ENCODE measurements around the gene OXT. TPM values are rescaled to one million over a fixed set of nuclear protein-coding genes. Genes with fewer than 3 reads are reported as not detected.

Gene OXT
- total and polyA plus RNA-seq, 9 donors = 0.61 to 0.86 TPM; not detected in 7

GRCh38 chr20:3031524-3032147, 39.8 kb upstream of the OXT start:
- H3K9me3 ChIP-seq = no peaks in the 10 kb centered on the region
- DNase-seq = no peak
- intact Hi-C loops (cut with DNase I) = no loop called here
- no peaks in the 10 kb centered on the region for H3K27me3 ChIP-seq
- TF ChIP-seq EP300 (IDR thresholded peaks at IDR 0.05) (no peak), POLR2A (IDR thresholded peaks at IDR 0.05) (no peak), CTCF (IDR thresholded peaks at IDR 0.05) (no peak)
- no peak overlapping the region for H3K27ac ChIP-seq
- 92 to 94% (median 94%) methylated on average over 3 of the region's 3 CpGs for WGBS, 3 donors
- no peaks in the 10 kb centered on the region for H3K4me1 ChIP-seq (ENCODE audit: insufficient read depth)
- H3K4me3 ChIP-seq = no peak overlapping the region
- H3K36me3 ChIP-seq = no peaks in the 10 kb centered on the region

GRCh38 chr20:3032624-3033023, 38.8 kb upstream of the OXT start:
- DNase-seq = no peak
- H3K36me3 ChIP-seq = no peaks in the 10 kb centered on the region
- H3K27ac ChIP-seq = no peak overlapping the region

GRCh38 chr20:3037654-3038053, 33.8 kb upstream of the OXT start:
- peaks cover 10% of the 10 kb centered on the region for H3K4me1 ChIP-seq (ENCODE audit: insufficient read depth)
- no peaks in the 10 kb centered on the region for H3K9me3 ChIP-seq
- no peak overlapping the region for H3K4me3 ChIP-seq
- no peaks in the 10 kb centered on the region for H3K27me3 ChIP-seq
- H3K36me3 ChIP-seq = no peaks in the 10 kb centered on the region
- intact Hi-C loops (cut with DNase I) = no loop called here
- DNase-seq = no peak
- TF ChIP-seq POLR2A (IDR thresholded peaks at IDR 0.05) = no peak
- TF ChIP-seq EP300 (IDR thresholded peaks at IDR 0.05) = no peak
- no peak for TF ChIP-seq CTCF (IDR thresholded peaks at IDR 0.05)
- H3K27ac ChIP-seq = no peak overlapping the region
- 74 to 82% (median 76%) methylated on average over 3 of the region's 3 CpGs for WGBS, 3 donors

More at GRCh38 chr20:3032624-3033023, 38.8 kb upstream of the OXT start:
- Histone ChIP-seq H3K4me1 (ENCODE audit: insufficient read depth) (no peaks in the 10 kb centered on the region), H3K9me3 (no peaks in the 10 kb centered on the region), H3K27me3 (no peaks in the 10 kb centered on the region), H3K4me3 (no peak overlapping the region)
- WGBS, 3 donors = 82 to 89% (median 85%) methylated on average over 8 of the region's 8 CpGs
- TF ChIP-seq CTCF (IDR thresholded peaks at IDR 0.05) = no peak
- intact Hi-C loops (cut with DNase I) = no loop called here

- Histone ChIP-seq H3K36me3 (no peaks in the 10 kb centered on the region), H3K27ac (no peak overlapping the region), H3K4me1 (ENCODE audit: insufficient read depth) (peaks cover 13% of the 10 kb centered on the region), H3K4me3 (no peak overlapping the region), H3K9me3 (no peaks in the 10 kb centered on the region), H3K27me3 (no peaks in the 10 kb centered on the region)
- intact Hi-C loops (cut with DNase I) = no loop called here
- no peak for DNase-seq
- TF ChIP-seq EP300 (IDR thresholded peaks at IDR 0.05) = no peak
- no peak for TF ChIP-seq CTCF (IDR thresholded peaks at IDR 0.05)
- no peak for TF ChIP-seq POLR2A (IDR thresholded peaks at IDR 0.05)
- WGBS, 3 donors = 65 to 72% (median 71%) methylated on average over 5 of the region's 5 CpGs
Observed at GRCh38 chr20:3038454-3038853, 33.0 kb upstream of the OXT start.
